GM12892 (cell line): ENCODE results near the gene GJB5.

Experiments
- POLR2AphosphoS5 ChIP-seq: IDR thresholded peaks from 2 replicates; pipeline ENCODE4 v1.6.1; 2011; ENCODE audit warnings: low read depth, low read length, control low read depth
- TAF1 ChIP-seq: IDR thresholded peaks from 2 replicates; pipeline ENCODE4 v1.6.1; 2011; ENCODE audit warnings: low read depth, mild to moderate bottlenecking, control low read depth, low read length, borderline replicate concordance

DNA sequence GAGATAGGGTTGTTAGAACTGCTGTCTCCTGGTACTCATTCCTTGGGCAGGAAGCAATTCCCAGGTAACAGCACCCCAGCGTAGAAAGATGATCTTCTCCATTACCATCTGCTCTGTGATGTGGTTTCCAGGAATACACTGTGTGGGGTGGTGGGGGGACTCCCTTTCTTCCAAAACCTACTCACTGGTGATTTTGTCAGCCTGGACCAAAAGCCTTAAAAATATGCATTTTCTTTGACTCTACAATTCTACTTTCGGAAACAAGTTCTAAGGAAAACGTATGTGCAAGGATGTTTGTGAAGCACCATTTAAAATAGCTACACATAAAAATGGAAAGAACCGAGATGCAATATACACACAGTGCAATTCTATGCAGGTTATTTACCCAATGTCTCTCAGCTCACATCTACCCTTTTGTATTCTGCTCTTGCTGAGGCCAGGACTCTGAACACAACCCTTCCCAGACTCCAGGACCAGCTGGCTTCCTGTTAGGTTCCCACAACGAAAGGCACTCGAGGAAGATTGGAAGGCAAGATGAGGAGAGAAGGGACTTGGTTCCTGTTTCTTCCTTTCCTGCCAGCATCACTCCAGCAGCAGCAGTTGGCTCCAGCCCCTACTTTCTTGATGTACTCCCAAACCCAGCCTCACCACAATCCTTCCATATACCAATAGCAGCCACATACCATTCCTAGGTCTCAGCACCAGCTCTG is 33.0 kb upstream of the GJB5 start:
- TF ChIP-seq POLR2AphosphoS5 = no peak
- TF ChIP-seq TAF1 = no peak
